Anterior cingulate cortex (tissue), 58 donors: ENCODE data around the gene CNOT11.
A peak's percentile ranks its signal among the peaks of the same experiment; 100 is the strongest.
"Not testable (repeated sequence)": the region's sequence is repeated elsewhere in the genome, so short reads cannot be mapped to it uniquely, and the experiment has no call there.

Experiments
- DNase-seq, 58 donors: peaks; one replicate each; lab custom pipeline; 2025; lab: John Stamatoyannopoulos, UW

CNOT11 gene

GRCh38 chr2:101252408-101253012, at the start of gene CNOT11:
Gene CNOT11 (plus strand): TSS chr2:101252886. CDS start chr2:101252965, 79 bp downstream.
- DNase-seq: peak; percentile 54 to 99 (median 93)

DNA sequence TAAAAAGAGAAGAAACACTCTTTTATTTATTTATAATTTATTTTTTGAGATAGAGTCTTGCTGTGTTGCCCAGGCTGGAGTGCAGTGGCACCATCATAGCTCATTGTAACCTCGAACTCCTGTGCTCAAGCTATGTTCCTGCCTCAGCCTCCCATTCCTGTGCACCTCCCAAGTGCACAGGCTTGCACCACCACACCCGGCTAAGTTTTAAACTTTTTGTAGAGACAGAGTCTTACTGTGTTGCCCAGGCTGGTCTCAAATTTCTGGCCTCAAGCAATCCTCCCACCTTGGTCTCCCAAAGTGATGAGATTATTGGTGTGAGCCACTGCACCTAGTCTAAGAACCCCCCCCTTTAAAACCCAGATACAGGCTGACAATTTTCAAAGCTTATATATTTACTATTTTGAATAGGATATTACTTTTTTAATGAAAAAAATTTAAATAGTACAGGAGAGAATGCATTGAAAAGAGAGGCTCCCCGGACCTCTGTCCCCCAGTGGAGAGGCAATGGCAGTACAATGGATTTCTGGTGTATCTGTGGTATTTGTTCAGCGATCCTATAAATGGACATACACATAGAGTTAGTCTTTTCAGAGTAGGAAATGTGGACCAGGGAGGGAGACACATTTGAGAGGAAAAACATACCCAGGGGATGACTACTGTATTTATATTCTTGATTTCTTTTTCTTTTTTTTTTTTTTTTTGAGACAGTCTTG, 48.1 kb upstream of the CNOT11 start:
- no peak for DNase-seq

- DNase-seq: peak in 40 of 58 donors; percentile 1 to 72 (median 13)
Observed at GRCh38 chr2:101205521-101206479, 46.9 kb upstream of the CNOT11 start.

DNA sequence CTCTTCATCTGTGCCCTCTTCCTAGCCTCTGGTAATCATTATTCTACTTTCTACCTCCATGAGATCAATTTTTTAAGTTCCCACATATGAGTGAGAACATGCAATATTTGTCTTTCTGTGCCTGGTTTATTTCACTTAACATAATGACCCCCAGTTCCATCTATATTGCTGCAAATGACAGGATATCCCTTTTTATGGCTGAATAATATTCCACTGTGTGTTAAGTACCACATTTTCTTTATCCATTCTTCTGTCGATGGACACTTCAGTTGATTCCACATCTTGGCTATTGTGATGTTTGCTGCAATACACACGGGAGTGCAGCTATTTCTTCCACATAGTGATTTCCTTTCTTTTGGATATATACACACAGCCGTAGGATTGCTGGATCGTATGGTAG, 43.9 kb upstream of the CNOT11 start:
- no peak for DNase-seq

GRCh38 chr2:101219246-101219645, 33.4 kb upstream of the CNOT11 start:
- DNase-seq: no peak

DNA sequence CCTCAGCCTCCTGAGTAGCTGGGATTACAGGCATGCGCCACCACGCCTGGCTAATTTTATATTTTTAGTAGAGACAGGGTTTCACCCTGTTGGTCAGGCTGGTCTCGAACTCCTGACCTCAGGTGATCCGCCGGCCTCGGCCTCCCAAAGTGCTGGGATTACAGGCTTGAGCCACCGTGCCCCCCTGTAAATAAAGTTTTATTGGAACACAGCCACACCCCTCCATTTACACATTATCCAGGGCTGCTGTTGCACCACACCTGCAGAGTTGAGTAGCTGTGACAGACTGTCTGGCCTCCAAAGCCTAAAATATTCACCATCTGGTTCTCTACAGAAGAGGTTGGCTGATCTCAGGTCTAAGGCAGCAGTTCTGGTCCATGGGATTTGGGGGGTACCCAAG, 32.6 kb upstream of the CNOT11 start:
- not testable (repeated sequence) for DNase-seq

- no peak for DNase-seq
Observed at GRCh38 chr2:101223814-101224231, 28.9 kb upstream of the CNOT11 start.

DNA sequence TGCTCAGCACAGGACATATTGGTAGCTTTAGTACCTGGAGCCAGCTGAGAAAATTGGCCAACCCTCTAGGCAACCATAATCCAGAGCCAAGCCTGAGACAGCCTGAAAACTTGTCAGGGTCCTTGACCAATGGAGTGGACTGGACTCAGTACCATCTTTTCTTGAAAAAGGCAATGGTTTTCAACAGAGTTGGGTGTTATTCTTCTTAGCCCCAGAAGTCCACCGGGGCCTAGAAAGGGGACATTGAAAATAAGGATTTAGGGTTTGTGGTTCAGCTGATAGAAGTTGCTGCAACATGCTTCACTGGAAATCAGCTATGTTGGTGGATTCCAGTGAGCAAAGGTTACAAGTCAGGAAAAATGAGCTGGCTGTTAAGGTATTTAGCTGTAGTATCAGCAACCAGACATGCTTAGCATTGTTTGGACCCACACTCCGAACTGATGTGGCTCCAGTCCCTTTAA, 22.1 kb upstream of the CNOT11 start:
- DNase-seq: no peak

DNA sequence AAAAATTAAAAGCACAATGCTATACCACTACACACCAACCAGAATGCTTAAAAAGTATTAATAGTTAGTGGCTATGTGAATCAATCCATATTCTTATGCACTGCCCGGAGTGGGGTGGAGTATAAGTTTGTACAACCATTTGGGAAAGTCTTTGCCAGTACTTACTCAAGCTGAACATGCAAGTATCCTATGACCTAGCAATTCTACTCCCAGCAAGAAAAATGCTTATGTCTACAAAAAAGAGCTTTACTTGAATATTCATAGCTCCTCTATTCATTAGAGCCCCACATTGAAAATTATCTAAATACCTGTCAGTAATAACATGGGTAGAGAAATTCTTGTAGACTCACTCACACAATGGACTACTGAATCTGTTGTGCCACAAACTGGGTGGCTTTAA, 21.4 kb upstream of the CNOT11 start:
- DNase-seq: no peak

GRCh38 chr2:101231937-101232730, 20.6 kb upstream of the CNOT11 start:
- DNase-seq: no peak

GRCh38 chr2:101232770-101233169, 19.9 kb upstream of the CNOT11 start:
- no peak for DNase-seq

DNA sequence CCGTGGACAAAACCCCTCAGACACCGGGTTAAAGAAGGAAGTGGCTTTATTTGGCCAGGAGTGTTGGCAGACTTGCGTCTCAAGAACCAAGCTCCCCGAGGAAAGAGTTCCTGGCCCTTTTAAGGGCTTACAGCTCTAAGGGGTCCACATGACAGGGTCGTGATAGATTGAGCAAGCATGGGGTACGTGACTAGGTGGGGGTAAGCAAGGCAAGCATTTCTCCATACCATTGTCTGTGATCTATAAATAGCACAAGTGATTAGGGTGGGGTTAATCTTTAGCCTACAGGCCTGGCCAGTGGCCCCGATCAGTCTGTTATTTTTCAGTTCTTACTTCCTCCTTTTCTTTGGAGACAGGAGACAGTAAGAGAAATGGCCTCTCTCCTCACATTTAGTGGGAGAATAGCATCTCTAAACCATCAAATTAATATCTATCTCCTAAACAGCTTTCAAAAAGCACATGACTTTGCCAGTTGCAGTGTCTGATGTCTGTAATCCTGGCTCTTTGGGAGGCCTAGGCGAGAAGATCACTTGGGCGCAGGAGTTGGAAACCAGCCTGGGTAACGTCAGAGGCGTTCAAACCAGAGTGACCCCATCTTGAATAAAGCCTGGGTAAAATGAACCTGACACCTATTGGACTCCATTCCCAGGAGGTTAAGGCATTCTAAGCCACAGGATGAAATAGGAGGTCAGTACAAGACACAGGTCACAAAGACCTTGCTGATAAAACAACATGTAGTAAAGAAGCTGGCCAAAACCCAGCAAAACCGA, 18.3 kb upstream of the CNOT11 start:
- no peak for DNase-seq

DNA sequence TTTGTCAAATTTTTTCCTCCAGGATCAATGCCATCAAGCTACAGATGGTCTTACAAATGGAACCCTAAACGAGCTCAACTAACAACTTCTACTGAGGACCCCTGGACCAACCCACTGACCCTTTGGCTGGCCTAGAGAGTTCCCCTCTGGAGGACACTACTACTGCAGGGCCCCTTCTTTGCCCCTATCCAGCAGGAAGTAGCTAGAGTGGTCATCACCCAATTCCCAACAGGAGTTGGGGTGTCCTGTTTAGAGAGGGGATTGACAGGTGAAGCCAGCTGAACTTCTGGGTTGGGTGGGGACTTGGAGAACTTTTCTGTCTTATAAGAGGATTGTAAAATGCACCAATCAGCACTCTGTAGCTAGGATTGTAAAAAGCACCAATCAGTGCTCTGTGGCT, 16.7 kb upstream of the CNOT11 start:
- not testable (repeated sequence) for DNase-seq

DNA sequence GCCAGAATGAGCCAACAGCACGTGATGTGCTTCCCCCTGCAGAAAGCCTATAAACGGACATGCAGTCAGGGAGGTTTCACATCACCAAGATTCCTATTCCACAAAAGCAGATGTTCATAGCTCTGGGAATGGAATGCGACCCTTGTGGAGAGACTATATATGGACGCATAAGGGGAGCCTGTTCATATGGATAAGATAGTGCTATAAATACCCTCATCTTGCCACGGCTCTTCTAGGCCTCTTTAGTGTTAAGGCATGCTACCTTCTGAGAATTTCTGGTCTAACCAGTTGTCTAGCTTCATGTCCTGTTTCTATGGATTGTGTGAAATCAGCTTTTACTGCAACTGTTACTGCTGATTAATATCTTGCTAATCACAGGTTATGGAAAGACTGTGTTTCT, 14.7 kb upstream of the CNOT11 start:
- not testable (repeated sequence) for DNase-seq

DNA sequence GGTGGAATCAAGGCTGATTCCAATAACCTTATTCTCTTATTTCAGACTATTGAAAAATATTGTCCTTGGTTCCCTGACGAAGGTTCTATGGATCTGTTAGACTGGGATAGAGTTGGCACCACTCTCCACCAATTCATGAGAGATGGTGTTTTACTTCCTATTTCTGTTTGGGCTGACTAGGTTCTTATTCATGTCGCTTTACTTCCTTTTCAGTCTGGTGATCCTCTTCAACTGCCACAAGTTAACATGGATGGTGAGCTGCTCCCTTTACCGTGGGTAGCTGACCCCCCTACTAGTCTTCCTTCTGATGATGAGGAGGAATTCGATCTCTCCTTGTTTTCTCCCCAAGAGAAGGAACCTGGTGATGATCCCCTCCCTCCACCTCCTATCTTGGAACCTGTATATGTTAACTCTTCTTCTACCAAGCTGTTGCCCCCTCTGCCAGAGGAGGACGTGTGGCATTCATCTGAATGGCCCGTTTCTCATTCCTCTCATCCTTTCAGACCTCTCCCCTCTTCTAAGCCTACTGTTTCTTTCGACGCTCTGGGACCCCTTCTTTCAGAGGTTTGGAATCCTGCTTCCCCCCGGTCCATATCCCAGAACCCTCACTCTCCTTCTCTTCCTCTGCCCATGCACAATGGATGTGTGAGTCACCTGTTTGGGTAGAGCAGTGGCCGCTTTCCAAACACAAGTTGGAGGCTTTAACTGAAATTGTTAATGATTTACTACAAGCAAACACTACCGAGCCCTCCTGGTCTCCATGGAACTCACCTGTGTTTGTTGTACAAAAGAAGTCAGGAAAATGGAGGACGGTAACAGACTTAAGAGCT, 13.5 kb upstream of the CNOT11 start:
- DNase-seq: no peak

GRCh38 chr2:101239760-101240118, 12.9 kb upstream of the CNOT11 start:
- DNase-seq: not testable (repeated sequence)

DNA sequence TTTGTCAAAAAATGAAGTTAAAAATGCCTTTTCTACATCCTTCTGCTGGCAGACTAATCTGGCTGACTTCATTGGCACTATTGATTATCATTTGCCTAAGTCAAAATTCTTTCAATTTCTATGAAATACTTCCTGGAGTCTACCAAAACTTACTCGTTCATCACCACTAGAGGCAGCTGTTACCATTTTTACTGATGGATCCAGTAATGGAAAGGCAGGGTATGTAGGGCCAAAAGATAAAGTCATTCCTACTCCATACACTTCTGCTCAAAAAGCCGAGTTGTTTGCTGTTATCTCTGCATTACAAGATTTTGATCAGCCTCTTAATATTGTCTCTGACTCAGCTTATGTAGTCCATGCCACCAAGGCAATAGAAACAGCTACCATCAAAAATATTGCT, 12.0 kb upstream of the CNOT11 start:
- DNase-seq: not testable (repeated sequence)

- DNase-seq: no peak
Observed at GRCh38 chr2:101241158-101241557, 11.5 kb upstream of the CNOT11 start.
